Stimulated activated CD8-positive, alpha-beta memory T cell treated with anti-CD3 and anti-CD28 coated beads, Interleukin-12 subunit alpha, Interleukin-12 subunit beta, amount 100 ng/mL, for 24 hours (primary cell): ENCODE data around the gene ACTR1B.
"Not testable (repeated sequence)": the region's sequence is repeated elsewhere in the genome, so short reads cannot be mapped to it uniquely, and the experiment has no call there.

Experiments used
- DNase-seq: peaks from one replicate; pipeline ENCODE4 v3.0.0-alpha.2; 2020; ENCODE audit errors: extremely low read depth

ACTR1B gene

GRCh38 chr2:97663962-97664635 lies at the start of gene ACTR1B:
ACTR1B (minus strand) TSS chr2:97664044; CDS start chr2:97663890, 154 bp downstream.
- DNase-seq = peak; percentile 96

- DNase-seq = no peak
Observed at GRCh38 chr2:97712693-97713295, 49.0 kb upstream of the ACTR1B start.

- DNase-seq = not testable (repeated sequence)
Observed at GRCh38 chr2:97712175-97712574, 48.3 kb upstream of the ACTR1B start.

- DNase-seq = no peak
Observed at GRCh38 chr2:97711394-97711711, 47.5 kb upstream of the ACTR1B start.

- DNase-seq = no peak
Observed at GRCh38 chr2:97708608-97709007, 44.8 kb upstream of the ACTR1B start.

GRCh38 chr2:97708048-97708380 lies 44.2 kb upstream of the ACTR1B start:
- no peak for DNase-seq

GRCh38 chr2:97707362-97708047 lies 43.7 kb upstream of the ACTR1B start:
- DNase-seq = no peak

GRCh38 chr2:97706708-97707345 lies 43.0 kb upstream of the ACTR1B start:
- DNase-seq = no peak

- DNase-seq = no peak
Observed at GRCh38 chr2:97706112-97706511, 42.3 kb upstream of the ACTR1B start.

- no peak for DNase-seq
Observed at GRCh38 chr2:97704989-97705388, 41.1 kb upstream of the ACTR1B start.

GRCh38 chr2:97703741-97704140 lies 39.9 kb upstream of the ACTR1B start:
- DNase-seq = no peak

- no peak for DNase-seq
Observed at GRCh38 chr2:97702731-97703470, 39.1 kb upstream of the ACTR1B start.

GRCh38 chr2:97701851-97702465 lies 38.1 kb upstream of the ACTR1B start:
- DNase-seq = no peak

GRCh38 chr2:97701186-97701585 lies 37.3 kb upstream of the ACTR1B start:
- DNase-seq = no peak

- no peak for DNase-seq
Observed at GRCh38 chr2:97699765-97700444, 36.1 kb upstream of the ACTR1B start.

- DNase-seq = no peak
Observed at GRCh38 chr2:97698530-97698929, 34.7 kb upstream of the ACTR1B start.

- DNase-seq = peak; percentile 78
Observed at GRCh38 chr2:97697252-97698235, 33.7 kb upstream of the ACTR1B start.

- DNase-seq = no peak
Observed at GRCh38 chr2:97695744-97696143, 31.9 kb upstream of the ACTR1B start.

GRCh38 chr2:97693476-97693875 lies 29.6 kb upstream of the ACTR1B start:
- no peak for DNase-seq

GRCh38 chr2:97691166-97691565 lies 27.3 kb upstream of the ACTR1B start:
- DNase-seq = no peak
